Muscle layer of duodenum (tissue), 2 donors: ENCODE results near the gene TMA16.

Source experiments
- H3K27ac ChIP-seq: one replicate; pipeline ENCODE4 v1.7.0; 2013; ENCODE audit warnings: mild to moderate bottlenecking, low read length
- H3K27me3 ChIP-seq: one replicate; pipeline ENCODE4 v1.7.0; 2013; ENCODE audit warnings: low read depth, mild to moderate bottlenecking, control low read depth, low read length
- H3K36me3 ChIP-seq, 2 donors: one replicate each; pipeline ENCODE4 v1.7.0; 2013; ENCODE audit warnings: low read length in 2 of 2, control low read depth in 1 of 2, mild to moderate bottlenecking in 1 of 2; ENCODE audit not compliant: insufficient read depth in 2 of 2, control insufficient read depth in 1 of 2
- H3K4me1 ChIP-seq, 2 donors: one replicate each; pipeline ENCODE4 v1.7.0; 2013; ENCODE audit warnings: low read length in 2 of 2, mild to moderate bottlenecking in 2 of 2, control low read depth in 1 of 2, moderate library complexity in 1 of 2; ENCODE audit not compliant: insufficient read depth in 2 of 2, control insufficient read depth in 1 of 2
- H3K4me3 ChIP-seq, 2 donors: one replicate each; pipeline ENCODE4 v1.7.0; 2013; ENCODE audit warnings: low read length in 2 of 2, low read depth in 1 of 2, mild to moderate bottlenecking in 1 of 2
- H3K9me3 ChIP-seq, 2 donors: one replicate each; pipeline ENCODE4 v1.7.0; 2013; ENCODE audit warnings: low read length in 2 of 2, control low read depth in 1 of 2, mild to moderate bottlenecking in 1 of 2; ENCODE audit not compliant: control insufficient read depth in 1 of 2
- donor health status: healthy.

Gene TMA16

GRCh38 chr4:163482190-163482589 is 12.3 kb upstream of the TMA16 start:
- no peaks in the 10 kb centered on the region for H3K27me3 ChIP-seq
- H3K27ac ChIP-seq = no peak overlapping the region
- no peaks in the 10 kb centered on the region for H3K4me1 ChIP-seq
- H3K36me3 ChIP-seq = no peaks in the 10 kb centered on the region
- no peaks in the 10 kb centered on the region for H3K9me3 ChIP-seq
- H3K4me3 ChIP-seq = no peak overlapping the region

DNA sequence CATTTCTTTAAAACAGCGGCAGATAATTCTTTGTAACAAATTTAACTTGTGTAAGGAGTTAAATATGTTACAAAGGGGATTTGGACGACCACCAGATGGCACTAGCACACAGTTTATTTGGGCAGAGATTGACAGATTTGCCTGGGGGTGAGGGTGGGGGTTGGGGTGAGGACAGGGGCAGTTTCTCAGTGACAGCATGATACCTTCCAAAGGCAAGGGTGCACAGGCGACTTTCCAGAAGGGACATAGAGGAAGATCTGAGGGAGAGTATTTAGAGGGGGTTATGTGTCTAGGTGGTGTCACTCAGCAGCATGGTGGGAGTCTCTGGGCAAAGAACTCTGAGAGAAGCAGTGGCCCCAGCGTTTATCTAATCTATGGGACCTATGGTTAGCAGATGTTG is 9.6 kb upstream of the TMA16 start:
- H3K4me1 ChIP-seq = no peaks in the 10 kb centered on the region
- H3K36me3 ChIP-seq = no peaks in the 10 kb centered on the region
- H3K4me3 ChIP-seq = no peak overlapping the region
- H3K9me3 ChIP-seq = no peaks in the 10 kb centered on the region
- no peaks in the 10 kb centered on the region for H3K27me3 ChIP-seq
- no peak overlapping the region for H3K27ac ChIP-seq

DNA sequence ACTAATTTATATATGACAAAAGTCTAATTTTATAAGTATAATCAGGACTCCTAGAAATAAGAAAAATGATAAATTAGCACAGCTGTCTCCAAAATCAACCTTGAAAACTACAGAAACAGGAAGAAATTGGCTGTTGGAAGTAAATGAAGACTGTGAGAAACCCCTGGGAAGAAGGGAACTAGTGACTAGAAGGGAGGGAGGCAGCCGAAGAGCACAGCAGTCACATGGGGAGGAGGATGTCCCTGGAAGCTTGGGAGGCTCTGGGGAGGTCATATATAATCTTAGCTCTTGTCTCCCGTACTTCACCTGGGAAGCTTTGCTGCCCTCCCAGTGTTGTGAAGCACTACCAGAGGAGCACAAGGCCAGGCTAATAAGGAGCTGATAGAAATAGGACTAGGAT is 8.9 kb upstream of the TMA16 start:
- no peaks in the 10 kb centered on the region for H3K9me3 ChIP-seq
- H3K4me3 ChIP-seq = no peak overlapping the region
- H3K27me3 ChIP-seq = no peaks in the 10 kb centered on the region
- no peaks in the 10 kb centered on the region for H3K4me1 ChIP-seq
- H3K36me3 ChIP-seq = no peaks in the 10 kb centered on the region
- H3K27ac ChIP-seq = no peak overlapping the region

DNA sequence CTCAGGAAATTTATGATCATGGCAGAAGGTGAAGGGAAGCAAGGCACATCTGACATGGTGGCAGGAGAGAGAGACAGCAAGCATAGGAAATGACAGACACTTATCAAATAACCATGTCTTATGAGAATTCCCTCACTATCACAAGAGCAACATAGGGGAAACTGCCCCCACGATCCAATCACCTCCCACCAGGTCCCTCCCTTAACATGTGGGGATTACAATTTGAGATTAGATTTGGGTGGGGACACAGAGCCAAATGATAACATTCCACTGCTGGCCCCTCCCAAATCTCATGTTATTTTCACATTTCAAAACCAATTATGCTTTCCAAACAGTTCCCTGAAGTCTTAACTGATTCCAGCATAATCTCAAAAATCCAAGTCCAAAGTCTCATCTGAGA is 8.2 kb upstream of the TMA16 start:
- no peaks in the 10 kb centered on the region for H3K27me3 ChIP-seq
- H3K4me1 ChIP-seq = no peaks in the 10 kb centered on the region
- H3K4me3 ChIP-seq = no peak overlapping the region
- H3K27ac ChIP-seq = no peak overlapping the region
- no peaks in the 10 kb centered on the region for H3K9me3 ChIP-seq
- no peaks in the 10 kb centered on the region for H3K36me3 ChIP-seq

GRCh38 chr4:163489929-163490328 is 4.6 kb upstream of the TMA16 start:
- no peaks in the 10 kb centered on the region for H3K4me1 ChIP-seq
- H3K9me3 ChIP-seq = no peaks in the 10 kb centered on the region
- no peaks in the 10 kb centered on the region for H3K36me3 ChIP-seq
- no peak overlapping the region for H3K27ac ChIP-seq
- H3K4me3 ChIP-seq = no peak overlapping the region
- H3K27me3 ChIP-seq = no peaks in the 10 kb centered on the region

- no peaks in the 10 kb centered on the region for H3K9me3 ChIP-seq
- H3K36me3 ChIP-seq = no peaks in the 10 kb centered on the region
- H3K4me3 ChIP-seq = no peak overlapping the region
- H3K4me1 ChIP-seq = peaks cover 0 to 8% of the 10 kb centered on the region in 2 donors
- no peak overlapping the region for H3K27ac ChIP-seq
- no peaks in the 10 kb centered on the region for H3K27me3 ChIP-seq
Observed at GRCh38 chr4:163492951-163493504, 1.5 kb upstream of the TMA16 start.

DNA sequence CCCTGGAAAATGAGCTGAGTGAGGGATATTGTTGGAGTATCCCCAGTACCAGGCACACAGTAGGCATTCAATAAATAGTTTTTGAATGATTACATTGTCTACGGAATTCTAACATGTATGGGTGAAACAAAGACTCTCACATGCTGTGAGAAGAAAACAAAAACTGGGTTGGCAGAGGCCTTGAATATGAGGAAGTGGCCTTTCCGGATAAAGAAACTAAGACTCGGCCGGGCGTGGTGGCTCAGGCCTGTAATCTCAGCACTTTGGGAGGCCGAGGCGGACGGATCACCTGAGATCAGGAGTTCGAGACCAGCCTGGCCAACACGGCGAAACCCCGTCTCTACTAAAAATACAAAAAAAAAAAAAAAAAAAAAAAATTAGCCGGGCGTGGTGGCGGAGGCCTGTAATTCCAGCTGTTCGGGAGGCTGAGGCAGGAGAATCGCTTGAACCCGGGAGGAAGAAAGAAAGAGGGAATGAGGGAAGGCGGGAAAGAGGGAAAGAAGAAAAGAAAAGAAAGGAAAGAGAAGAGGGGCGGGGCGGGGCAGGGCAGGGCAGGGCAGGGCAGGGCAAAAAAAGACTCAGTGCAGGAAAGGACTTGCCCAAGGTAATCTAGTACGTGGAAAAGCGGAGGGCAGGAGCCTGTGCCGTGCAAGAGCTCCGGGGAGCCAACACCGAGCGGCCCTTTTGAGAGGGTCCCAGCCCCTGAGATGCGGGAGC is 689 bp upstream of the TMA16 start:
- Histone ChIP-seq H3K4me1 (peaks cover 0 to 8% of the 10 kb centered on the region in 2 donors), H3K4me3 (peak overlapping the region; percentile 94 to 95), H3K27ac (peak overlapping the region; percentile 91), H3K36me3 (no peaks in the 10 kb centered on the region), H3K27me3 (no peaks in the 10 kb centered on the region), H3K9me3 (no peaks in the 10 kb centered on the region)

- H3K4me3 ChIP-seq = peak overlapping the region; percentile 94 to 95
- H3K27me3 ChIP-seq = no peaks in the 10 kb centered on the region
- no peak overlapping the region for H3K27ac ChIP-seq
- peaks cover 0 to 12% of the 10 kb centered on the region in 2 donors for H3K4me1 ChIP-seq
- H3K36me3 ChIP-seq = no peaks in the 10 kb centered on the region
- H3K9me3 ChIP-seq = no peaks in the 10 kb centered on the region
Observed at GRCh38 chr4:163495900-163496299, 1.4 kb downstream of the TMA16 start.

GRCh38 chr4:163500586-163500985 is 6.1 kb downstream of the TMA16 start:
- Histone ChIP-seq H3K4me1 (peaks cover 0 to 11% of the 10 kb centered on the region in 2 donors), H3K4me3 (no peak overlapping the region), H3K9me3 (no peaks in the 10 kb centered on the region), H3K27me3 (no peaks in the 10 kb centered on the region), H3K36me3 (no peaks in the 10 kb centered on the region), H3K27ac (no peak overlapping the region)

DNA sequence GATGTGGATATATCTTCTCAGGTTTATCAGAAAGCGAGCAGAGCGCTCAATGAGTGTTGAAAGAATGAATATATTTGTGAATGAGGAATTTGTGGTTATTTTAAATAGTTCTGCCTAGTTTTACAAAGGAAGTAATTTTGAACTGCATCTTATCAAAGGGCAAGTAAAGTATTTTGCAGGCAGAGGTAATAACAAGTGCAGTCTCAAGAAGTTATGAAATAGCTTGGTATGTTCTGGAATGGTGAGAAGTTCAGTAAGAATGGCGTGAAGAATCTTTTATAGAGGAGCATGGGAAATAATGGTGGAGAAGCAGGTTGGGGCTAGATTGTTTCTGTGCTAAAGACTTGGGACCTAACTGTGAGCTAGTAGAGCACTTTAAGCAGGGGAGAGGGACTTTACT is 10.9 kb downstream of the TMA16 start:
- H3K27ac ChIP-seq = no peak overlapping the region
- no peak overlapping the region for H3K4me3 ChIP-seq
- peaks cover 0 to under 1% of the 10 kb centered on the region in 2 donors for H3K4me1 ChIP-seq
- H3K27me3 ChIP-seq = no peaks in the 10 kb centered on the region
- no peaks in the 10 kb centered on the region for H3K9me3 ChIP-seq
- peaks cover 18 to 27% of the 10 kb centered on the region in 2 donors for H3K36me3 ChIP-seq

GRCh38 chr4:163515198-163515597 is 20.7 kb downstream of the TMA16 start:
- Histone ChIP-seq H3K27me3 (no peaks in the 10 kb centered on the region), H3K36me3 (peaks cover 20 to 21% of the 10 kb centered on the region in 2 donors), H3K9me3 (no peaks in the 10 kb centered on the region), H3K27ac (no peak overlapping the region), H3K4me3 (no peak overlapping the region), H3K4me1 (no peaks in the 10 kb centered on the region)
